Body of pancreas (tissue), 4 donors: ENCODE measurements around the gene MAPK8. TPM values are rescaled to one million over a fixed set of nuclear protein-coding genes. Genes with fewer than 3 reads are reported as not detected.

Source experiments
- ATAC-seq: fragments of 150-250 bp; one replicate; pipeline ENCODE4 v1.9.1; 2016
- DNase-seq, 4 donors: peaks; one replicate each; pipeline ENCODE4 v3.0.0-alpha.2; 2019
- H3K27ac ChIP-seq, 4 donors: fragments of 200-600 bp; sonication (generic); 1 replicate in 3 of 4; 2 replicates in 1 of 4; pipeline versions ENCODE4 v1.5.1 to v1.6.1; 2016 to 2019; ENCODE audit warnings: mild to moderate bottlenecking in 1 of 4, mixed read lengths in 1 of 4, moderate library complexity in 1 of 4
- H3K27me3 ChIP-seq, 2 donors: fragments of 200-600 bp; sonication (generic); one replicate each; pipeline ENCODE4 v1.6.0; 2016; ENCODE audit warnings: mild to moderate bottlenecking in 1 of 2
- H3K36me3 ChIP-seq, 2 donors: fragments of 200-600 bp; sonication (generic); replicated peaks in 1 of 2; 2 replicates each; pipeline ENCODE4 v1.5.1; 2016; ENCODE audit warnings: low read depth in 2 of 2; ENCODE audit not compliant: insufficient read depth in 1 of 2
- H3K4me1 ChIP-seq: fragments of 200-600 bp; sonication (generic); one replicate; pipeline ENCODE4 v1.6.0; 2016
- H3K4me3 ChIP-seq, 2 donors: fragments of 200-600 bp; sonication (generic); 1 replicate in 1 of 2; 2 replicates in 1 of 2; pipeline ENCODE4 v1.5.1; 2016 to 2019
- H3K9me3 ChIP-seq, 3 donors: fragments of 200-600 bp; sonication (generic); 1 replicate in 2 of 3; 2 replicates in 1 of 3; pipeline ENCODE4 v1.5.1; 2016
- CTCF ChIP-seq, 7 experiments: fragments of 450-650 bp in 4 of 7; fragments of 200-600 bp in 3 of 7; sonication (generic) in 3 of 7; IDR thresholded peaks; one replicate each; pipeline ENCODE4 v1.5.1; 2016 to 2019; ENCODE audit warnings: antibody characterized with exemption in 7 of 7
- POLR2A ChIP-seq, 3 donors: fragments of 450-650 bp; IDR thresholded peaks; one replicate each; pipeline ENCODE4 v1.6.1; 2016; ENCODE audit warnings: antibody characterized with exemption in 3 of 3, mild to moderate bottlenecking in 2 of 3
- WGBS, 2 donors: methylation state at CpG; one replicate each; pipeline ENCODE4 v1.1.5; 2017; 5-methylcytosine and 5-hydroxymethylcytosine counted together
- intact Hi-C: fragments of 100-400 bp; cut with DNase I; formaldehyde crosslinking; loops from one replicate; pipeline ENCODE4 v1.15.1; 2023
- total RNA-seq, 2 donors: library from RNA; depleted of rRNA; stranded (reverse); fragments of >200 nt; gene quantifications; one replicate each; pipeline ENCODE4 v1.1.0, GENCODE V29; 2016

MAPK8 gene
- total RNA-seq, 2 donors from 2014 or later: 16.1 to 22.7 TPM

DNA sequence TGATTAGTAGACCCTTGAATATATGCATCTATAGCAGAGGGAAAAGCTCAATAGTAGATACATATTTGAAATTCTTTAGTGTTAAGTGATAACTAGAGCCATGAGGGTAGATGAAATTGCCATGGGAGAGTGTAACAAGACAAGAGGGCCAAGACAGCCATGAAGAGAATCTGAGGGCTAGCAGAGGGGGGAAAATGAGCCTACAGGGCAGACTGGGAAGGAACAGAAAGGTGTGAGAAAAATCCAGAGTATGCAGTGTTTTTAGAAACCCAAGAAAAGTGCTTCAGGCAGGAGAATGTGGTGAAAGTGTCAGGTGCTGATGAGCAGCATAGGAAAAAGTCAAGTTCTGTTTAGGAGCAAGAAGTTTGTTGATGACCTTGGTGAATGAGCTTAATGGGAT lies 63.0 kb downstream of the MAPK8 start:
- Histone ChIP-seq H3K36me3 (no peaks in the 10 kb centered on the region), H3K4me3 (no peak overlapping the region), H3K4me1 (peaks cover 11% of the 10 kb centered on the region), H3K27me3 (no peaks in the 10 kb centered on the region), H3K27ac (no peak overlapping the region), H3K9me3 (no peaks in the 10 kb centered on the region)
- ATAC-seq (no peak), DNase-seq (no peak)
- TF ChIP-seq CTCF (IDR thresholded peaks at IDR 0.05) (no peak), POLR2A (IDR thresholded peaks at IDR 0.05) (no peak)
- intact Hi-C loops: loop anchor here (10.0 kb wide), 1 partner anchor 285 kb away; no protein-coding TSS in a partner anchor

DNA sequence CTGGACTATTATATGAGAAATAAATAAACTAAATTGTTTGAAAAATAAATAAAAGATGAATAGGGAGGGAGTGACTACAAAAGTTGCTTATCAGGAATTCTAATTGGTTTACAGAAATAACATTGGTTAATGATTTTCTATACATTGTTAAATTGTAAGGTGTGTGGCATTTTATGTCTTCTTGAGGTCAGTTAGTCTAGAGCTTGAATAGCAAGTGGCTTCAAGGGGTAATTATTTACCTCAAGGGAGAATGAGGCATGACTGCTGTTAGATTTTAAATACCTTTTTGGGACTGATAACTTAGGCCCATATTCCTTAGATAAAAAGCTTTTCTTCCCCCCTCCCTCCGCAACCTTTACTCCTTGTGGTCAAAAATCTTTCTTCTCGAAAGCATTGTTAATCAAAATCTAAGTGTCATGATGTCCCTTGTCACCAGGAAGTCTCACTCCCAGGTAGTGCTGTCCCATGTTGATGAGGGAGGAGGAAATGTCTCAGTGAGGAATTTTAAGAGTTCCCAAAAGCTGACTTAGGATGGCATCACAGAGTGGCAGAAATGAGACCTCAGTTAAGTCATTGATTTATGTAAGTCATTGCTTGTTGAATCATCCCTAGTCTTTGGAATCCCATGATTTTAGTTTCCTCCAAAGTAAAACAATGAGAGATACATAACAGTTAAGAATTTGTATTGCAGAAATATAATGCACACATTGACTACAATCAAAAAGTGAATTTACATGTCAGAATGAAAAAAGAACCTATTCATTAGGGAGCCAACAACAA lies 71.5 kb downstream of the MAPK8 start:
- WGBS, 2 donors: 91 to 95% methylated on average over 2 of the region's 2 CpGs
- intact Hi-C loops: no loop called here

DNA sequence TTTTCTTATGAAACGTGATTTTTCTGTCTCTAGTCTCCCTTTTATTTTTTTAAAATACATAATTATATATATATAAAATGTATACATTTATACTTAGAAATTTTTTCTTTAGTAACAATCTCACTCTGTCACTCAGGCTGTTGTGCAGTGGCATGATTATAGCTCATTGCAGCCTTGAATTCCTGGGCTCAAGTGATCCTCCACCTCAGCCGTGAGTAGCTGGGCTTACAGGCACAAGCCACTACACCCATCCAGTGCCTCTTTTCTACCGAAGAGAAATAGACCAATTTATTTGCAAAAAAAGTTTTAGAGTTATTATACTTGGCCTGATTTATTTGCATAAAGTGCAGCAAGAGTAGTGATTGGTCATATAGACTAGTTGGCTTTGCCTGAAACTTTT lies 72.2 kb downstream of the MAPK8 start:
- 93 to 95% methylated on average over 3 of the region's 3 CpGs for WGBS, 2 donors
- Histone ChIP-seq H3K27me3 (no peaks in the 10 kb centered on the region), H3K4me1 (peaks cover under 1% of the 10 kb centered on the region), H3K9me3 (no peaks in the 10 kb centered on the region), H3K36me3 (no peaks in the 10 kb centered on the region), H3K4me3 (no peak overlapping the region), H3K27ac (no peak overlapping the region)
- intact Hi-C loops: no loop called here
- TF ChIP-seq POLR2A (IDR thresholded peaks at IDR 0.05): no peak
- no peak for TF ChIP-seq CTCF (IDR thresholded peaks at IDR 0.05)
- ATAC-seq (no peak), DNase-seq (no peak)

More for the DNA sequence above, 71.5 kb downstream of the MAPK8 start:
- Histone ChIP-seq H3K27me3 (no peaks in the 10 kb centered on the region), H3K36me3 (no peaks in the 10 kb centered on the region), H3K4me1 (no peaks in the 10 kb centered on the region), H3K9me3 (no peaks in the 10 kb centered on the region), H3K27ac (no peak overlapping the region), H3K4me3 (no peak overlapping the region)
- TF ChIP-seq CTCF (IDR thresholded peaks at IDR 0.05) (no peak), POLR2A (IDR thresholded peaks at IDR 0.05) (no peak)
- ATAC-seq (no peak), DNase-seq (no peak)

GRCh38 chr10:48381971-48382370 lies 75.5 kb downstream of the MAPK8 start:
- intact Hi-C loops: no loop called here
- no peak for DNase-seq
- Histone ChIP-seq H3K36me3 (no peaks in the 10 kb centered on the region), H3K4me3 (no peak overlapping the region), H3K27ac (no peak overlapping the region), H3K27me3 (no peaks in the 10 kb centered on the region), H3K9me3 (no peaks in the 10 kb centered on the region), H3K4me1 (peaks cover 4% of the 10 kb centered on the region)
- ATAC-seq: no peak
- TF ChIP-seq POLR2A (IDR thresholded peaks at IDR 0.05): no peak
- TF ChIP-seq CTCF (IDR thresholded peaks at IDR 0.05): no peak

DNA sequence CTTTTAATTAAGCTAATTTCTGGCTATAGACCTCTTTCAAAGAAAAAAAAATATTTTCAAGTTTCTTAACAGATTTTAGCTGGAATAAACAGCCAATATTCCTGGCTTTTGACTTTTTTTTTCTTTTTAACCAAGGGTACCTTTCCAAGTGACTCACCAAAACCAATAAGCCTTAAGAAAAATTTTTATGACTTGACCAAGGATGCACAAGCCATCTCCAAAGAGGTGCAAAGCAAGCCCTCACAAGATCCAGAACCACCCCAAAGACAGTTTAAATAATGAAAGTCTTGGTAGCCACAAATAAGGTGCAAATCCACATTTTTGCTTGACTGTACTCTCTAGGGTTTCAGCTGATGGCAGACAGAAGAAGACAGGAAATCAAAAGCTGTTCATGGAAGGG lies 76.5 kb downstream of the MAPK8 start:
- H3K4me3 ChIP-seq: no peak overlapping the region
- intact Hi-C loops: no loop called here
- ATAC-seq (no peak), DNase-seq (no peak)
- no peaks in the 10 kb centered on the region for H3K9me3 ChIP-seq
- TF ChIP-seq POLR2A (IDR thresholded peaks at IDR 0.05) (no peak), CTCF (IDR thresholded peaks at IDR 0.05) (no peak)
- no peak overlapping the region for H3K27ac ChIP-seq
- H3K27me3 ChIP-seq: no peaks in the 10 kb centered on the region
- H3K4me1 ChIP-seq: peaks cover 4% of the 10 kb centered on the region
- no peaks in the 10 kb centered on the region for H3K36me3 ChIP-seq
